ENCODE measurements around the gene ECHS1.

GRCh38 chr10:133361773-133362441, 11.2 kb downstream of the ECHS1 start:
- TF ChIP-seq EZH2phosphoT487 (IDR thresholded peaks at IDR 0.05) (no peak), EZH2 (IDR thresholded peaks at IDR 0.05) (no peak)
